Osteoblast (primary cell): ENCODE data around the gene AAK1. TPM values are rescaled to one million over a fixed set of nuclear protein-coding genes. Genes with fewer than 3 reads are reported as not detected.

Source experiments
- DNase-seq: peaks from one replicate; pipeline ENCODE4 v3.0.0; 2011; ENCODE audit warnings: low spot score, mixed read lengths; ENCODE audit not compliant: insufficient read length; ENCODE audit errors: missing footprints
- H2AFZ ChIP-seq: 2 replicates; pipeline ENCODE4 v1.6.0; 2011; ENCODE audit warnings: mild to moderate bottlenecking, low read length
- H3K27ac ChIP-seq: 2 replicates; pipeline ENCODE4 v1.5.1; 2011; ENCODE audit warnings: mild to moderate bottlenecking, low read depth, low read length, moderate library complexity
- H3K27me3 ChIP-seq: 2 replicates; pipeline ENCODE4 v1.6.0; 2012; ENCODE audit warnings: mild to moderate bottlenecking, control low read depth, inconsistent platforms, low read length, moderate library complexity; ENCODE audit not compliant: insufficient read depth
- H3K36me3 ChIP-seq: 2 replicates; pipeline ENCODE4 v1.5.1; 2011; ENCODE audit warnings: mild to moderate bottlenecking, low read length, control low read depth, moderate library complexity; ENCODE audit not compliant: insufficient read depth
- H3K4me1 ChIP-seq: 2 replicates; pipeline ENCODE4 v1.5.1; 2011; ENCODE audit warnings: mild to moderate bottlenecking, low read length, control low read depth, moderate library complexity; ENCODE audit not compliant: insufficient read depth
- H3K4me2 ChIP-seq: 2 replicates; pipeline ENCODE4 v1.6.0; 2011; ENCODE audit warnings: mild to moderate bottlenecking, low read length; ENCODE audit not compliant: insufficient read depth
- H3K4me3 ChIP-seq: fragments of 200-600 bp; sonication (generic); 3 replicates; pipeline ENCODE4 v1.5.1; 2012; ENCODE audit warnings: mild to moderate bottlenecking, low read length, inconsistent platforms; ENCODE audit not compliant: insufficient read depth
- H3K79me2 ChIP-seq: 2 replicates; pipeline ENCODE4 v1.6.0; 2012; ENCODE audit warnings: mild to moderate bottlenecking, low read length, control low read depth, inconsistent platforms; ENCODE audit not compliant: insufficient read depth
- H3K9me3 ChIP-seq: 2 replicates; pipeline ENCODE4 v1.5.1; 2011; ENCODE audit warnings: low read depth, low read length, control low read depth
- H4K20me1 ChIP-seq: 2 replicates; pipeline ENCODE4 v1.6.0; 2012; ENCODE audit warnings: mild to moderate bottlenecking, low read length, control low read depth; ENCODE audit not compliant: insufficient read depth
- total RNA-seq: library from RNA; depleted of rRNA; stranded (reverse); fragments of >200 nt; gene quantifications from 2 replicates; pipeline ENCODE4 v1.2.3, GENCODE V29; 2012
- TF ChIP-seq, protein P1 (sequence below): IDR thresholded peaks from 2 replicates; pipeline ENCODE4 v1.5.1; 2011; ENCODE audit warnings: mild to moderate bottlenecking, low read depth, low read length, moderate library complexity; ENCODE audit errors: extremely low read depth

AAK1 gene
- total RNA-seq, 1 donor: 61.9 TPM

DNA sequence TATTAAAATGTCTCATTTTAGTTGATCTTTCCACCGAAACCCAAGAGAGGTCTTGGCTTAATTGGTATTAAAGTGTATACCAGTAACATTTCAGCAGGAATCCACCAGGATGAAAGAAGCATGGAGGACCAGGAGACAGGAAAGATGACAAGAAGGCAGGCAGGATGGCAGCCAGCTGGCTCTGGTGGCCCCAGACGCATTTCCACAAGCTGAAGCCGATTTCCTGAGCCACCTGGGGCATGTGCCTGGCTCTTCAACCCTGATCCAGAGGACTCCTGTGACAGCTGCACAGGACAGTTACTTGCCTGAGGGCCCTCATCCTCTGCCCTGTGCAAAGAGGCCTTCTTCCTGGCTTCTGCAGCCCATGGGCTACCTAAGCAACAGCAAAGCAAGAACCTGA is 149.4 kb downstream of the AAK1 start:
- H2AFZ ChIP-seq: no peak overlapping the region

DNA sequence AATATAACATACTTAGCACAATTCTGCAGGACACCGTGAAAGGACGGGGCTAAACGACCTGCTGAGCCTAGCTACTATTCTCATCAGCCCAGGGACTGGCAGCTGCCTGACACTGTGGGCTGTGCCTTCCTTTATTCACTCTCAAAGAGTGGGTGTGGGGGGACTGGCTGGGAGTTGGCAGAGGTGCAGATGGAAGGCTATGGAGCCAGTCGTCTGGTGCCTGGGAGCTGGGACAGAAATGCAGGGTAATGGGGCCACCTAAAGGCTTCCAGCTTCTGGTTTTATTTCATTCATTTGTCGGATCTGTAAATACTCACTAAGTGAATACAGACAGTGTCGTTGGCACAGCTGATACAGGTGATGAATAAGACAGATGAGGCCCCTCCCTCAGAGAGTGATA is 150.3 kb downstream of the AAK1 start:
- DNase-seq: no peak
- Histone ChIP-seq H3K36me3 (peaks cover 17% of the 10 kb centered on the region), H3K9me3 (no peaks in the 10 kb centered on the region), H3K79me2 (no peaks in the 10 kb centered on the region), H3K27ac (no peak overlapping the region), H3K4me2 (no peak overlapping the region), H3K27me3 (no peaks in the 10 kb centered on the region), H3K4me3 (no peak overlapping the region), H4K20me1 (no peaks in the 10 kb centered on the region), H3K4me1 (no peaks in the 10 kb centered on the region), H2AFZ (no peak overlapping the region)
- TF ChIP-seq, protein P1, sequence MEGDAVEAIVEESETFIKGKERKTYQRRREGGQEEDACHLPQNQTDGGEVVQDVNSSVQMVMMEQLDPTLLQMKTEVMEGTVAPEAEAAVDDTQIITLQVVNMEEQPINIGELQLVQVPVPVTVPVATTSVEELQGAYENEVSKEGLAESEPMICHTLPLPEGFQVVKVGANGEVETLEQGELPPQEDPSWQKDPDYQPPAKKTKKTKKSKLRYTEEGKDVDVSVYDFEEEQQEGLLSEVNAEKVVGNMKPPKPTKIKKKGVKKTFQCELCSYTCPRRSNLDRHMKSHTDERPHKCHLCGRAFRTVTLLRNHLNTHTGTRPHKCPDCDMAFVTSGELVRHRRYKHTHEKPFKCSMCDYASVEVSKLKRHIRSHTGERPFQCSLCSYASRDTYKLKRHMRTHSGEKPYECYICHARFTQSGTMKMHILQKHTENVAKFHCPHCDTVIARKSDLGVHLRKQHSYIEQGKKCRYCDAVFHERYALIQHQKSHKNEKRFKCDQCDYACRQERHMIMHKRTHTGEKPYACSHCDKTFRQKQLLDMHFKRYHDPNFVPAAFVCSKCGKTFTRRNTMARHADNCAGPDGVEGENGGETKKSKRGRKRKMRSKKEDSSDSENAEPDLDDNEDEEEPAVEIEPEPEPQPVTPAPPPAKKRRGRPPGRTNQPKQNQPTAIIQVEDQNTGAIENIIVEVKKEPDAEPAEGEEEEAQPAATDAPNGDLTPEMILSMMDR: no peak

More for the DNA sequence above, 149.4 kb downstream of the AAK1 start:
- Histone ChIP-seq H4K20me1 (no peaks in the 10 kb centered on the region), H3K4me1 (no peaks in the 10 kb centered on the region), H3K4me3 (no peak overlapping the region), H3K27ac (no peak overlapping the region), H3K79me2 (no peaks in the 10 kb centered on the region), H3K27me3 (no peaks in the 10 kb centered on the region), H3K4me2 (no peak overlapping the region), H3K36me3 (peaks cover 23% of the 10 kb centered on the region), H3K9me3 (no peaks in the 10 kb centered on the region)
- TF ChIP-seq, protein P1: no peak
- DNase-seq: no peak

DNA sequence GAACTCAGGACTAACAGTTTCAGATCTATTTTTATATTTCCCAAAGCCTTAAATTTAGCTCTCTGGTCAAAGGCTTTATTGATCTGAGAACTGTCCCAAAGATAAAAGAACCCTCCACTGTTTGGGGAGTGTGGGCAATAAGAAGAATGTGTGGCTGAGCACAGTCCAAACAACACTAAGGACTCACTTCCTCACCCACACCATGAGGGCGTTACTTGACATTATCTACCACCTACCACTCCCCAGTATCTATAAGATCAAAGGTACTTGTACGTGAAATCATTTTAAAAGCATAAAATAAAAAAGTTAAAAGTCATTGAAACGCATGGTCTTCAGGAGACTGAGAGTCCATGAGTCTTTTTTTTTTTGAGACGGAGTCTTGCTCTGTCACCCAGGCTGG is 151.7 kb downstream of the AAK1 start:
- Histone ChIP-seq H3K27ac (no peak overlapping the region), H3K4me3 (no peak overlapping the region), H3K36me3 (peaks cover 11% of the 10 kb centered on the region), H3K9me3 (no peaks in the 10 kb centered on the region), H3K4me2 (no peak overlapping the region), H4K20me1 (no peaks in the 10 kb centered on the region), H3K27me3 (no peaks in the 10 kb centered on the region), H2AFZ (no peak overlapping the region), H3K79me2 (no peaks in the 10 kb centered on the region), H3K4me1 (no peaks in the 10 kb centered on the region)
- no peak for DNase-seq
- TF ChIP-seq, protein P1: no peak

DNA sequence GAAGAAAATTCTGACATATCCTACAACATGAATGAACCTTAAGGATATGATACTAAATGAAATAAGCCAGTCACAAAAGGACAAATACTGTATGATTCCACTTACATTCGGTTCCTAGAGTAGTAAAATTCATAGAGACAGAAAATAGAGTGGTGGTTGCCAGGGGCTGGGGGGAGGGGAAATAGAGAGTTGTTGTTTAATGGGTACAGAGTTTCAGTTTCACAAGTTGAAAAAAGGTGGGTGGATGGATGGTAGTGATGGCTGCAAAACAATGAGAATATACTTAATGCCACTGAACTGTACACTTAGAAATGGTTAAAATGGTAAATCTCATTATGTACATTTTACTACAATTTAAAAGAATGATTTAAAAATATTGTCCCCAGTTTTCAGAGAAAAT is 153.1 kb downstream of the AAK1 start:
- Histone ChIP-seq H3K4me1 (no peaks in the 10 kb centered on the region), H3K27ac (no peak overlapping the region), H2AFZ (no peak overlapping the region), H3K36me3 (peaks cover 5% of the 10 kb centered on the region), H3K27me3 (no peaks in the 10 kb centered on the region), H3K9me3 (no peaks in the 10 kb centered on the region), H4K20me1 (no peaks in the 10 kb centered on the region), H3K4me3 (no peak overlapping the region), H3K4me2 (no peak overlapping the region), H3K79me2 (no peaks in the 10 kb centered on the region)
- no peak for DNase-seq
- TF ChIP-seq, protein P1: no peak
